Measurements from ENCODE around the gene GLRX2.

DNA sequence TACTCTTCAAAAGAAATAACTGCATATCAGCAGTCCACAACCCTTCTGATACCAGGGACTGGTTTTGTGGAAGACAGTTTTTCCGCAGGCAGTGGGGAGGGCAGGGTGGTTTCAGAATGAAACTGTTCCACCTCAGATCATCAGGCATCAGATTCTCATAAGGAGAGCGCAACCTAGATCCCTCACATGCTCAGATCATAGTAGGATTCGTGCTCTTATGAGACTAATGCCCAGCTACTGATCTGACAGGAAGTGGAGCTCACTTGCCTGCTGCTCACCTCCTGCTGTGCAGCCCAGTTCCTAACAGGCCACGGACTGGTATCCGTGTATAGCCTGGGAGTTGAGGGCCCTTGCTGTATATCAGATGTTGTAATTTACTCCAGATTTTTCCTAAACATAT lies 34.3 kb downstream of the GLRX2 start:
- TF ChIP-seq, protein P1, sequence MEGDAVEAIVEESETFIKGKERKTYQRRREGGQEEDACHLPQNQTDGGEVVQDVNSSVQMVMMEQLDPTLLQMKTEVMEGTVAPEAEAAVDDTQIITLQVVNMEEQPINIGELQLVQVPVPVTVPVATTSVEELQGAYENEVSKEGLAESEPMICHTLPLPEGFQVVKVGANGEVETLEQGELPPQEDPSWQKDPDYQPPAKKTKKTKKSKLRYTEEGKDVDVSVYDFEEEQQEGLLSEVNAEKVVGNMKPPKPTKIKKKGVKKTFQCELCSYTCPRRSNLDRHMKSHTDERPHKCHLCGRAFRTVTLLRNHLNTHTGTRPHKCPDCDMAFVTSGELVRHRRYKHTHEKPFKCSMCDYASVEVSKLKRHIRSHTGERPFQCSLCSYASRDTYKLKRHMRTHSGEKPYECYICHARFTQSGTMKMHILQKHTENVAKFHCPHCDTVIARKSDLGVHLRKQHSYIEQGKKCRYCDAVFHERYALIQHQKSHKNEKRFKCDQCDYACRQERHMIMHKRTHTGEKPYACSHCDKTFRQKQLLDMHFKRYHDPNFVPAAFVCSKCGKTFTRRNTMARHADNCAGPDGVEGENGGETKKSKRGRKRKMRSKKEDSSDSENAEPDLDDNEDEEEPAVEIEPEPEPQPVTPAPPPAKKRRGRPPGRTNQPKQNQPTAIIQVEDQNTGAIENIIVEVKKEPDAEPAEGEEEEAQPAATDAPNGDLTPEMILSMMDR (IDR thresholded peaks at IDR 0.05; ENCODE audit: low read depth, low read length, missing input control) = no peak
- TF ChIP-seq SP1 (IDR thresholded peaks at IDR 0.05) (no peak), YY1 (IDR thresholded peaks at IDR 0.05) (no peak), GABPA (IDR thresholded peaks at IDR 0.05 in 1 of 2, conservative IDR thresholded peaks at IDR 0.05 in 1 of 2) (no peak), TAF1 (conservative IDR thresholded peaks at IDR 0.05) (no peak), JUND (IDR thresholded peaks at IDR 0.05) (no peak), NR2F2 (IDR thresholded peaks at IDR 0.05) (no peak)
- TF ChIP-seq, protein P2, sequence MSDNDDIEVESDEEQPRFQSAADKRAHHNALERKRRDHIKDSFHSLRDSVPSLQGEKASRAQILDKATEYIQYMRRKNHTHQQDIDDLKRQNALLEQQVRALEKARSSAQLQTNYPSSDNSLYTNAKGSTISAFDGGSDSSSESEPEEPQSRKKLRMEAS (IDR thresholded peaks at IDR 0.05) = no peak
- TF ChIP-seq, protein P3, sequence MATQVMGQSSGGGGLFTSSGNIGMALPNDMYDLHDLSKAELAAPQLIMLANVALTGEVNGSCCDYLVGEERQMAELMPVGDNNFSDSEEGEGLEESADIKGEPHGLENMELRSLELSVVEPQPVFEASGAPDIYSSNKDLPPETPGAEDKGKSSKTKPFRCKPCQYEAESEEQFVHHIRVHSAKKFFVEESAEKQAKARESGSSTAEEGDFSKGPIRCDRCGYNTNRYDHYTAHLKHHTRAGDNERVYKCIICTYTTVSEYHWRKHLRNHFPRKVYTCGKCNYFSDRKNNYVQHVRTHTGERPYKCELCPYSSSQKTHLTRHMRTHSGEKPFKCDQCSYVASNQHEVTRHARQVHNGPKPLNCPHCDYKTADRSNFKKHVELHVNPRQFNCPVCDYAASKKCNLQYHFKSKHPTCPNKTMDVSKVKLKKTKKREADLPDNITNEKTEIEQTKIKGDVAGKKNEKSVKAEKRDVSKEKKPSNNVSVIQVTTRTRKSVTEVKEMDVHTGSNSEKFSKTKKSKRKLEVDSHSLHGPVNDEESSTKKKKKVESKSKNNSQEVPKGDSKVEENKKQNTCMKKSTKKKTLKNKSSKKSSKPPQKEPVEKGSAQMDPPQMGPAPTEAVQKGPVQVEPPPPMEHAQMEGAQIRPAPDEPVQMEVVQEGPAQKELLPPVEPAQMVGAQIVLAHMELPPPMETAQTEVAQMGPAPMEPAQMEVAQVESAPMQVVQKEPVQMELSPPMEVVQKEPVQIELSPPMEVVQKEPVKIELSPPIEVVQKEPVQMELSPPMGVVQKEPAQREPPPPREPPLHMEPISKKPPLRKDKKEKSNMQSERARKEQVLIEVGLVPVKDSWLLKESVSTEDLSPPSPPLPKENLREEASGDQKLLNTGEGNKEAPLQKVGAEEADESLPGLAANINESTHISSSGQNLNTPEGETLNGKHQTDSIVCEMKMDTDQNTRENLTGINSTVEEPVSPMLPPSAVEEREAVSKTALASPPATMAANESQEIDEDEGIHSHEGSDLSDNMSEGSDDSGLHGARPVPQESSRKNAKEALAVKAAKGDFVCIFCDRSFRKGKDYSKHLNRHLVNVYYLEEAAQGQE (IDR thresholded peaks at IDR 0.05) = no peak
- TF ChIP-seq, protein P4, sequence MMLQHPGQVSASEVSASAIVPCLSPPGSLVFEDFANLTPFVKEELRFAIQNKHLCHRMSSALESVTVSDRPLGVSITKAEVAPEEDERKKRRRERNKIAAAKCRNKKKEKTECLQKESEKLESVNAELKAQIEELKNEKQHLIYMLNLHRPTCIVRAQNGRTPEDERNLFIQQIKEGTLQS (IDR thresholded peaks at IDR 0.05) = no peak
- TF ChIP-seq, protein P5, sequence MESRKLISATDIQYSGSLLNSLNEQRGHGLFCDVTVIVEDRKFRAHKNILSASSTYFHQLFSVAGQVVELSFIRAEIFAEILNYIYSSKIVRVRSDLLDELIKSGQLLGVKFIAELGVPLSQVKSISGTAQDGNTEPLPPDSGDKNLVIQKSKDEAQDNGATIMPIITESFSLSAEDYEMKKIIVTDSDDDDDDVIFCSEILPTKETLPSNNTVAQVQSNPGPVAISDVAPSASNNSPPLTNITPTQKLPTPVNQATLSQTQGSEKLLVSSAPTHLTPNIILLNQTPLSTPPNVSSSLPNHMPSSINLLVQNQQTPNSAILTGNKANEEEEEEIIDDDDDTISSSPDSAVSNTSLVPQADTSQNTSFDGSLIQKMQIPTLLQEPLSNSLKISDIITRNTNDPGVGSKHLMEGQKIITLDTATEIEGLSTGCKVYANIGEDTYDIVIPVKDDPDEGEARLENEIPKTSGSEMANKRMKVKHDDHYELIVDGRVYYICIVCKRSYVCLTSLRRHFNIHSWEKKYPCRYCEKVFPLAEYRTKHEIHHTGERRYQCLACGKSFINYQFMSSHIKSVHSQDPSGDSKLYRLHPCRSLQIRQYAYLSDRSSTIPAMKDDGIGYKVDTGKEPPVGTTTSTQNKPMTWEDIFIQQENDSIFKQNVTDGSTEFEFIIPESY (IDR thresholded peaks at IDR 0.05) = no peak

Measured in liver (tissue), 3 donors.